Body of pancreas (tissue), 4 donors: ENCODE data around the gene CERS4. TPM values are rescaled to one million over a fixed set of nuclear protein-coding genes. Genes with fewer than 3 reads are reported as not detected.
"Not testable (repeated sequence)": the region's sequence is repeated elsewhere in the genome, so short reads cannot be mapped to it uniquely, and the experiment has no call there.

Experiments used
- ATAC-seq: fragments of 150-250 bp; one replicate; pipeline ENCODE4 v1.9.1; 2016
- DNase-seq, 4 donors: peaks; one replicate each; pipeline ENCODE4 v3.0.0-alpha.2; 2019
- H3K27ac ChIP-seq, 4 donors: fragments of 200-600 bp; sonication (generic); 1 replicate in 3 of 4; 2 replicates in 1 of 4; pipeline versions ENCODE4 v1.5.1 to v1.6.1; 2016 to 2019; ENCODE audit warnings: mild to moderate bottlenecking in 1 of 4, mixed read lengths in 1 of 4, moderate library complexity in 1 of 4
- H3K27me3 ChIP-seq, 2 donors: fragments of 200-600 bp; sonication (generic); one replicate each; pipeline ENCODE4 v1.6.0; 2016; ENCODE audit warnings: mild to moderate bottlenecking in 1 of 2
- H3K36me3 ChIP-seq, 2 donors: fragments of 200-600 bp; sonication (generic); replicated peaks in 1 of 2; 2 replicates each; pipeline ENCODE4 v1.5.1; 2016; ENCODE audit warnings: low read depth in 2 of 2; ENCODE audit not compliant: insufficient read depth in 1 of 2
- H3K4me1 ChIP-seq: fragments of 200-600 bp; sonication (generic); one replicate; pipeline ENCODE4 v1.6.0; 2016
- H3K4me3 ChIP-seq, 2 donors: fragments of 200-600 bp; sonication (generic); 1 replicate in 1 of 2; 2 replicates in 1 of 2; pipeline ENCODE4 v1.5.1; 2016 to 2019
- H3K9me3 ChIP-seq, 3 donors: fragments of 200-600 bp; sonication (generic); 1 replicate in 2 of 3; 2 replicates in 1 of 3; pipeline ENCODE4 v1.5.1; 2016
- CTCF ChIP-seq, 7 experiments: fragments of 450-650 bp in 4 of 7; fragments of 200-600 bp in 3 of 7; sonication (generic) in 3 of 7; IDR thresholded peaks; one replicate each; pipeline ENCODE4 v1.5.1; 2016 to 2019; ENCODE audit warnings: antibody characterized with exemption in 7 of 7
- POLR2A ChIP-seq, 3 donors: fragments of 450-650 bp; IDR thresholded peaks; one replicate each; pipeline ENCODE4 v1.6.1; 2016; ENCODE audit warnings: antibody characterized with exemption in 3 of 3, mild to moderate bottlenecking in 2 of 3
- WGBS, 2 donors: methylation state at CpG; one replicate each; pipeline ENCODE4 v1.1.5; 2017; 5-methylcytosine and 5-hydroxymethylcytosine counted together
- intact Hi-C: fragments of 100-400 bp; cut with DNase I; formaldehyde crosslinking; loops from one replicate; pipeline ENCODE4 v1.15.1; 2023
- total RNA-seq, 2 donors: library from RNA; depleted of rRNA; stranded (reverse); fragments of >200 nt; gene quantifications; one replicate each; pipeline ENCODE4 v1.1.0, GENCODE V29; 2016

The CERS4 gene
- total RNA-seq, 2 donors from 2014 or later, result 53.1 to 87.4 TPM

GRCh38 chr19:8206147-8207087, 2.8 kb upstream of the CERS4 start:
- H3K27ac ChIP-seq, result peak overlapping the region; percentile 77 to 90 (median 88)

DNA sequence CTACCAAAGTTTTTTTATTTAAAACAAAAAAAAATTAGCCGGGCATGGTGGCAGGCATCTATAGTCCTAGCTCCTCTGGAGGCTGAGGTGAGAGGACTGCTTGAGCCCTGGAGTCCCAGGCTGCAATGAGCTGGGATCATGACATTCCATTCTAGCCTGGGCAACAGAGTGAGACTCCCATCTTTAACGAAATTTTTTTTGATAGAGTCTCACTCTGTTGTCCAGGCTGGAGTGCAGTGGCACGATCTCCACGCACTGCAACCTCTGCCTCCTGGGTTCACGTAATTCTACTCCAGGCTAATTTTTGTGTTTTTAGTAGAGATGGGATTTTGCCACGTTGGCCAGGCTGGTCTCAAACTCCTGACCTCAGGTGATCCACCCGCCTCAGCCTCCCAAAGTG, 1.8 kb upstream of the CERS4 start:
- intact Hi-C loops, ATAC-seq: not testable (repeated sequence)
- 78% methylated on average over 6 to 7 of the region's 7 CpGs for WGBS, 2 donors

More at GRCh38 chr19:8206147-8207087, 2.8 kb upstream of the CERS4 start:
- Histone ChIP-seq H3K9me3 (no peaks in the 10 kb centered on the region), H3K27me3 (no peaks in the 10 kb centered on the region), H3K4me1 (peaks cover 73% of the 10 kb centered on the region), H3K4me3 (no peak overlapping the region), H3K36me3 (no peaks in the 10 kb centered on the region)
- peak in 2 of 3 donors; percentile 45 to 57 for TF ChIP-seq POLR2A (IDR thresholded peaks at IDR 0.05)
- no peak for TF ChIP-seq CTCF (IDR thresholded peaks at IDR 0.05)
- 44 to 55% methylated on average over 13 of the region's 13 CpGs for WGBS, 2 donors
- intact Hi-C loops, result no loop called here
- DNase-seq (peak; percentile 69 to 86 (median 80)), ATAC-seq (peak; percentile 64)

DNA sequence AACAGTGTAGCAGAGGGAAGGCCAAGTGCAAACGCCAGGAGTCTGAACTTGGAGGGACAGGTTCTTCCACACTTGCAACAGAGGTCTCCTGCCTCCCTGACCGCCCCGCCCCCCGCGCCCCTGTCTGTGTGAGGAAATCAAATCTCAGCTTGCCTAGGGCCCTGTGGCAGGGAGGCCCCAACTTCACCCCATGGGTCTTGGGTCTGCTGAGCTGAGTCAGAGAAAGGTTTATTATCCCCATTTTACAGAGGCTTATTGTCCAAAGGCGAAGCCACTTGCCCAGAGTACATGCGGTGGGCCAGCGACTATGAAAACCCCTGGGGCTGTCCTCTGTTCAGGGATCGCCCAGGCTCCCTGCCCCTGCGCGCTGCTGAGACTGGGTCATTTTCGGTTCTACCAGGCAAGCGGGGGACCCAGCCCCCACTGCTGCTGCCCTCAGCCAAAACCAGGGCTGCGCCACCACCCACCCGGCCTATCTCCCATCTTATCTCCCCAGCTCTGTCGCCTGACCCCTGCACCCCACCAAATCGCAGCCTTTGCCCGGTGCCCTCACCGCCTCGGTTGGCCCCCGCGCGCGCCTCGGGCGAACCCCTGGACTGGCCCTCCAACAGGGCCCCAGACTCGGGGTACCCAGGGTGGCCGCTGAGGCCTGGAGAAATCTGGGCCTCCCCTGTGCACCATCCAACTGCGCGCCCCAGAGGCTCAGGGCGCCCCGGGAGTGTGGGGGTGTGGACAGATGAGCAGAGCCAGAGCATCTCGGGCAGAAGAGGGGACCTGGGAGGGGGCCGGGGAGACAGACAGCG, 850 bp upstream of the CERS4 start:
- DNase-seq (peak in 2 of 4 donors; percentile 52 to 74), ATAC-seq (no peak)
- intact Hi-C loops, result no loop called here
- Histone ChIP-seq H3K9me3 (no peaks in the 10 kb centered on the region), H3K27ac (peak overlapping the region; percentile 80 to 88 (median 86)), H3K4me1 (peaks cover 82% of the 10 kb centered on the region), H3K27me3 (no peaks in the 10 kb centered on the region), H3K4me3 (no peak overlapping the region), H3K36me3 (no peaks in the 10 kb centered on the region)
- 22 to 27% methylated on average over 21 to 30 of the region's 35 CpGs for WGBS, 2 donors
- TF ChIP-seq CTCF (IDR thresholded peaks at IDR 0.05), result peak in 2 of 7 experiments; percentile 6 to 22
- TF ChIP-seq POLR2A (IDR thresholded peaks at IDR 0.05), result no peak

More for the DNA sequence above, 1.8 kb upstream of the CERS4 start:
- H3K9me3 ChIP-seq, H3K36me3 ChIP-seq, H3K4me3 ChIP-seq, H3K27me3 ChIP-seq, DNase-seq: not testable (repeated sequence)
- Histone ChIP-seq H3K4me1 (peaks cover 82% of the 10 kb centered on the region), H3K27ac (peak overlapping the region; percentile 25 to 90 (median 88))

GRCh38 chr19:8209462-8210378, 550 bp downstream of the CERS4 start:
- peak overlapping the region; percentile 85 to 88 (median 86) for H3K27ac ChIP-seq
- no peaks in the 10 kb centered on the region for H3K27me3 ChIP-seq
- H3K9me3 ChIP-seq, result no peaks in the 10 kb centered on the region
- peak overlapping the region; percentile 69 to 91 for H3K4me3 ChIP-seq
- H3K4me1 ChIP-seq, result peaks cover 79% of the 10 kb centered on the region
- TF ChIP-seq CTCF (IDR thresholded peaks at IDR 0.05) (no peak), POLR2A (IDR thresholded peaks at IDR 0.05) (peak; percentile 48 to 57 (median 51))
- WGBS, 2 donors, result 4 to 6% methylated on average over 22 to 54 of the region's 78 CpGs
- ATAC-seq, result peak; percentile 4
- H3K36me3 ChIP-seq, result no peaks in the 10 kb centered on the region
- DNase-seq, result peak; percentile 44 to 58 (median 53)
- intact Hi-C loops, result no loop called here
